Hepatic stellate cell (primary cell): ENCODE results near the gene GSG1L.

Experiments used
- DNase-seq: peaks from one replicate; pipeline ENCODE4 v3.0.0; 2011; ENCODE audit warnings: low spot score

GSG1L gene

GRCh38 chr16:27774779-27775178, 288.7 kb downstream of the GSG1L start:
- DNase-seq: no peak

- no peak for DNase-seq
Observed at GRCh38 chr16:27773344-27773743, 290.2 kb downstream of the GSG1L start.

GRCh38 chr16:27772093-27772825, 291.3 kb downstream of the GSG1L start:
- no peak for DNase-seq

GRCh38 chr16:27771201-27771910, 292.2 kb downstream of the GSG1L start:
- no peak for DNase-seq

GRCh38 chr16:27770271-27771196, 293.0 kb downstream of the GSG1L start:
- no peak for DNase-seq

GRCh38 chr16:27769561-27770255, 293.8 kb downstream of the GSG1L start:
- peak; percentile 26 for DNase-seq

- DNase-seq: no peak
Observed at GRCh38 chr16:27768651-27769272, 294.8 kb downstream of the GSG1L start.

GRCh38 chr16:27767971-27768591, 295.4 kb downstream of the GSG1L start:
- no peak for DNase-seq

- no peak for DNase-seq
Observed at GRCh38 chr16:27767081-27767480, 296.4 kb downstream of the GSG1L start.

GRCh38 chr16:27766236-27766925, 297.1 kb downstream of the GSG1L start:
- DNase-seq: no peak

- DNase-seq: no peak
Observed at GRCh38 chr16:27764869-27765675, 298.4 kb downstream of the GSG1L start.

- DNase-seq: no peak
Observed at GRCh38 chr16:27764427-27764826, 299.1 kb downstream of the GSG1L start.

- peak; percentile 79 for DNase-seq
Observed at GRCh38 chr16:27762441-27762840, 301.1 kb downstream of the GSG1L start.

- no peak for DNase-seq
Observed at GRCh38 chr16:27761816-27762215, 301.7 kb downstream of the GSG1L start.

GRCh38 chr16:27760789-27761176, 302.7 kb downstream of the GSG1L start:
- DNase-seq: no peak

GRCh38 chr16:27759967-27760788, 303.3 kb downstream of the GSG1L start:
- no peak for DNase-seq

- peak; percentile 81 for DNase-seq
Observed at GRCh38 chr16:27759301-27759871, 304.1 kb downstream of the GSG1L start.

GRCh38 chr16:27758544-27758943, 305.0 kb downstream of the GSG1L start:
- no peak for DNase-seq
